Neuronal stem cell (in vitro differentiated cells): ENCODE data around the gene DNA2.
"Not testable (repeated sequence)": the region's sequence is repeated elsewhere in the genome, so short reads cannot be mapped to it uniquely, and the experiment has no call there.

Source experiments
- DNase-seq: peaks from one replicate; pipeline ENCODE4 v3.0.0-alpha.2; 2013; ENCODE audit warnings: low spot score
- H2AFZ ChIP-seq: one replicate; pipeline ENCODE4 v1.6.1; 2013; ENCODE audit warnings: mild to moderate bottlenecking, low read length, inconsistent platforms
- H2AK5ac ChIP-seq: 2 replicates; pipeline ENCODE4 v1.6.1; 2013; ENCODE audit warnings: low read depth, mild to moderate bottlenecking, inconsistent platforms, low read length, moderate library complexity, mixed read lengths
- H2BK120ac ChIP-seq: 2 replicates; pipeline ENCODE4 v1.6.1; 2013; ENCODE audit warnings: low read depth, mild to moderate bottlenecking, inconsistent platforms, low read length, moderate library complexity, mixed read lengths
- H2BK12ac ChIP-seq: one replicate; pipeline ENCODE4 v1.6.1; 2013; ENCODE audit warnings: low read length, inconsistent platforms
- H2BK15ac ChIP-seq: 2 replicates; pipeline ENCODE4 v1.6.1; 2013; ENCODE audit warnings: mild to moderate bottlenecking, low read length, inconsistent platforms, mixed read lengths
- H2BK5ac ChIP-seq: one replicate; pipeline ENCODE4 v1.6.1; 2013; ENCODE audit warnings: inconsistent platforms, mild to moderate bottlenecking, low read length, moderate library complexity
- H3K14ac ChIP-seq: one replicate; pipeline ENCODE4 v1.6.1; 2013; ENCODE audit warnings: low read length, inconsistent platforms
- H3K18ac ChIP-seq: 2 replicates; pipeline ENCODE4 v1.6.1; 2013; ENCODE audit warnings: low read length, inconsistent platforms
- H3K23ac ChIP-seq: 2 replicates; pipeline ENCODE4 v1.6.1; 2013; ENCODE audit warnings: low read depth, mild to moderate bottlenecking, mixed read lengths, low read length, inconsistent platforms; ENCODE audit not compliant: poor library complexity
- H3K27ac ChIP-seq: replicated peaks from 3 replicates; pipeline ENCODE4 v1.5.1; 2013; ENCODE audit warnings: low read length, inconsistent platforms
- H3K27me3 ChIP-seq, 3 experiments: 2 replicates each; pipeline ENCODE4 v1.6.1; 2013; ENCODE audit warnings: low read length in 3 of 3, mild to moderate bottlenecking in 2 of 3, inconsistent platforms in 1 of 3, low read depth in 1 of 3, mixed read lengths in 1 of 3, moderate library complexity in 1 of 3; ENCODE audit not compliant: control insufficient read depth in 3 of 3, insufficient read depth in 3 of 3
- H3K36me3 ChIP-seq, 2 donors: replicated peaks in 1 of 2; 2 replicates each; pipeline ENCODE4 v1.6.1; 2013; ENCODE audit warnings: low read length in 2 of 2; ENCODE audit not compliant: control insufficient read depth in 2 of 2, insufficient read depth in 2 of 2
- H3K4ac ChIP-seq: 2 replicates; pipeline ENCODE4 v1.6.1; 2013; ENCODE audit warnings: inconsistent platforms, mild to moderate bottlenecking, low read length, moderate library complexity
- H3K4me1 ChIP-seq, 2 donors: 1 replicate in 1 of 2; 2 replicates in 1 of 2; pipeline ENCODE4 v1.6.1; 2013; ENCODE audit warnings: low read length in 2 of 2, low read depth in 1 of 2; ENCODE audit not compliant: control insufficient read depth in 2 of 2, insufficient read depth in 1 of 2
- H3K4me2 ChIP-seq: one replicate; pipeline ENCODE4 v1.6.1; 2013; ENCODE audit warnings: mild to moderate bottlenecking, low read length, inconsistent platforms; ENCODE audit not compliant: insufficient read depth, poor library complexity, severe bottlenecking
- H3K4me3 ChIP-seq, 2 donors: 2 replicates each; pipeline ENCODE4 v1.5.1; 2013; ENCODE audit warnings: low read length in 2 of 2, mild to moderate bottlenecking in 2 of 2, inconsistent platforms in 1 of 2, moderate library complexity in 1 of 2
- H3K79me1 ChIP-seq: one replicate; pipeline ENCODE4 v1.6.1; 2013; ENCODE audit warnings: low read depth, mild to moderate bottlenecking, inconsistent platforms, low read length, moderate library complexity
- H3K9ac ChIP-seq: one replicate; pipeline ENCODE4 v1.6.1; 2013; ENCODE audit warnings: mild to moderate bottlenecking, low read depth, low read length, inconsistent platforms; ENCODE audit not compliant: poor library complexity
- H3K9me3 ChIP-seq, 2 donors: replicated peaks in 1 of 2; 2 replicates each; pipeline versions ENCODE3 to v1.6.1; 2013; ENCODE audit warnings: low read length in 2 of 2, mild to moderate bottlenecking in 2 of 2, inconsistent platforms in 1 of 2, low read depth in 1 of 2, mixed read lengths in 1 of 2, moderate library complexity in 1 of 2; ENCODE audit not compliant: control insufficient read depth in 2 of 2, insufficient read depth in 1 of 2
- H4K8ac ChIP-seq: one replicate; pipeline ENCODE4 v1.6.1; 2013; ENCODE audit warnings: low read depth, mild to moderate bottlenecking, inconsistent platforms, low read length, moderate library complexity
- H4K91ac ChIP-seq: one replicate; pipeline ENCODE4 v1.6.1; 2013; ENCODE audit warnings: low read length, low read depth, mild to moderate bottlenecking, inconsistent platforms; ENCODE audit not compliant: poor library complexity
- WGBS, 2 donors: extraction: QIAGEN DNeasy Blood & Tissue Kit; methylation state at CpG; one replicate each; pipeline ENCODE4 v1.1.7; 2013; ENCODE audit warnings: missing lambda C conversion rate in 2 of 2, mixed read lengths in 1 of 2; ENCODE audit not compliant: insufficient read length in 2 of 2, insufficient replicate concordance in 1 of 2; ENCODE audit errors: extremely low coverage in 2 of 2; 5-methylcytosine and 5-hydroxymethylcytosine counted together

The DNA2 gene

DNA sequence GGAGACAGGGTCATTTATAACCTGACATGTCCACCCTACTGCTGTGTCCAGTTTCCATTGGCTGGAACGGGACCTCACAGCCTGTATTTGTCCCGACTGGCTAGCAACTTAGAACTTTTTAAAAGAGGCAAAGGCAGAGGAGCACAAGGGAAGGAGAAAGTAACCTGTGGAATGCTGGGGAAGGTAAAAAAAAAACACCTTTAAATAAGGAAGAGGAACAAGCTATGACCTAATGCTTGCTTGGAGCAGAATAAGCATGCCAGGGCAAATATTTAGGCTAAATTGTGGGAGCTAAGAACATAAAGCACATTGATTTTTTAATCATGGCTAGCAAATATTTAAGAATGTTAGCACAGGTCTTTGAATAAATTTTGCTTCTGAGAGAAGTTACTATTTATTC is 44.4 kb upstream of the DNA2 start:
- H3K79me1 ChIP-seq, H2AFZ ChIP-seq, DNase-seq, H3K27ac ChIP-seq, H3K14ac ChIP-seq, H2BK120ac ChIP-seq, H3K23ac ChIP-seq, H3K36me3 ChIP-seq, H3K9ac ChIP-seq, H3K9me3 ChIP-seq, H4K8ac ChIP-seq, H3K4me1 ChIP-seq, H2BK5ac ChIP-seq, H3K18ac ChIP-seq, H2BK12ac ChIP-seq, H4K91ac ChIP-seq, H2AK5ac ChIP-seq, H3K4me3 ChIP-seq, H3K27me3 ChIP-seq, H3K4me2 ChIP-seq, H3K4ac ChIP-seq, H2BK15ac ChIP-seq: not testable (repeated sequence)
- no CpG with 5 or more reads among the region's 2 CpGs for WGBS, 2 donors

DNA sequence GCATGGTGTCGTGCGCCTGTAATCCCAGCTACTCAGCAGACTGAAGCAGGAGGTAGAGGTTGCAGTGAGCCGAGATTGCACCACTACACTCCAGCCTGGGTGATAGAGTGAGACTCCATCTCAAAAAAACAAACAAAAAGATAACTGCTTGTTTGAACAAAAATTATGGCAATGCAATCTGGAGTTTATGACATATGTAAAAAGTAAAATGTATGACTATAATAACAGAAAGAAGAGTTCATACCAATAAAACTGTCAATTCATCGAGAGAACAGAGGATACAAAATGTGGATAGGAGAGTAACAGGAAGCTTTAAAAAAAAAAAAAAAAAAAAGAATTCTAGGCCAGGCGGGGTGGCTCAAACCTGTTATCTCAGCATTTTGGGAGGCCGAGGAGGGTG is 36.3 kb upstream of the DNA2 start:
- no peak overlapping the region for H3K14ac ChIP-seq
- no peak overlapping the region for H3K23ac ChIP-seq
- no peak overlapping the region for H2BK15ac ChIP-seq
- H3K9me3 ChIP-seq: no peaks in the 10 kb centered on the region
- H2BK12ac ChIP-seq: no peak overlapping the region
- H2AK5ac ChIP-seq: no peak overlapping the region
- no peaks in the 10 kb centered on the region for H3K79me1 ChIP-seq
- H3K4me1 ChIP-seq: no peaks in the 10 kb centered on the region
- H2BK5ac ChIP-seq: no peak overlapping the region
- H3K4me2 ChIP-seq: no peak overlapping the region
- no peak overlapping the region for H3K18ac ChIP-seq
- no peak overlapping the region for H4K8ac ChIP-seq
- no peak overlapping the region for H3K9ac ChIP-seq
- H2BK120ac ChIP-seq: no peak overlapping the region
- H3K4ac ChIP-seq: no peak overlapping the region
- H3K4me3 ChIP-seq: no peak overlapping the region
- no CpG with 5 or more reads among the region's 6 CpGs for WGBS, 2 donors
- H2AFZ ChIP-seq: no peak overlapping the region
- H3K27me3 ChIP-seq: no peaks in the 10 kb centered on the region
- H3K36me3 ChIP-seq: no peaks in the 10 kb centered on the region
- DNase-seq: no peak
- no peak overlapping the region for H4K91ac ChIP-seq
- no peak overlapping the region for H3K27ac ChIP-seq

DNA sequence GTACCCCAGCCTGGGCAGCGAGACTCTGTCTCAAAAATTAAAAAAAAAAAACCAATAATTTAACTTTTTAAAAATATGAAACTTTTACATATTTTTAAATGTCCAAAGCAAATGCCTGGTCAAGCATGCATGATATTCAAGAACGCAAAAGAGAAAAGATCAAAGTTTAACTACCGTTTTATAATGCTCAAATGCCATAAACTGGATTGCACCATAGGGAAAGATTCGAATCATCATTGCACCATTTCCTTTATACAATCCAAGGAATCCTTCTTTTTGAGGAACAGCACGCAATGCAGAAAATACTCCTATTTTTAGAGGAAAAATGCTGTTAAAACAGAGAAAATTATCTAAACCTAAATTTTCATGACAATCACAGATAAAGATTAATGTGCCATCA is 34.6 kb upstream of the DNA2 start:
- Histone ChIP-seq H3K4me1 (no peaks in the 10 kb centered on the region), H3K9me3 (no peaks in the 10 kb centered on the region), H2BK15ac (no peak overlapping the region), H3K14ac (no peak overlapping the region), H2BK120ac (no peak overlapping the region), H3K27ac (no peak overlapping the region), H3K79me1 (no peaks in the 10 kb centered on the region), H2AK5ac (no peak overlapping the region), H2BK12ac (no peak overlapping the region), H3K36me3 (peaks cover 0 to 6% of the 10 kb centered on the region in 2 donors), H4K8ac (no peak overlapping the region), H3K4me2 (no peak overlapping the region), H3K27me3 (no peaks in the 10 kb centered on the region), H3K4me3 (no peak overlapping the region), H3K23ac (no peak overlapping the region), H3K9ac (no peak overlapping the region), H3K4ac (no peak overlapping the region), H2BK5ac (no peak overlapping the region), H3K18ac (no peak overlapping the region), H4K91ac (no peak overlapping the region), H2AFZ (no peak overlapping the region)
- no peak for DNase-seq
- WGBS, 2 donors: no CpG with 5 or more reads among the region's 5 CpGs

DNA sequence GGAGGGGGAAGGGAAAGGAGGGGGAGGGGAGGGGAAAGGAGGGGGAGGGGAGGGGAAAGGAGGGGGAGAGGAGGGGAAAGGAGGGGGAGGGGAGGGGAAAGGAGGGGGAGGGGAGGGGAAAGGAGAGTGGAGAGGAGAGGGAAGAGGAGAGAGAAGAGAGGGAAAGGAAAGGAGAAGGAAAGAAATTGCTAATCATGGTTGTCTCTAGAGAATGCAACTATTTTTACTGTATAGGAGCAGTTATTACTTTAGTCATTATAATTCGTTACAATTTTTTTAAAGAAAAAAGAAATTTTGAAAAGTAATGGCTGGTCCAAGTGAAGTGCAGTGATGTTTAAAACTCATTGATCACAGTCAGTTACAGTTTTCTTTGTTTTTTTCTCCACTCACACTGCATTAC is 31.1 kb upstream of the DNA2 start:
- Histone ChIP-seq H2BK120ac (no peak overlapping the region), H3K23ac (no peak overlapping the region), H4K91ac (no peak overlapping the region), H3K9me3 (no peaks in the 10 kb centered on the region), H3K4me1 (no peaks in the 10 kb centered on the region), H3K79me1 (peaks cover 2% of the 10 kb centered on the region), H3K14ac (no peak overlapping the region), H3K4me3 (no peak overlapping the region), H3K27ac (no peak overlapping the region), H4K8ac (no peak overlapping the region), H3K4ac (no peak overlapping the region), H3K9ac (no peak overlapping the region), H3K36me3 (peaks cover 1 to 28% of the 10 kb centered on the region in 2 donors), H2AK5ac (no peak overlapping the region), H3K27me3 (no peaks in the 10 kb centered on the region), H2BK12ac (no peak overlapping the region), H2BK5ac (no peak overlapping the region), H2AFZ (no peak overlapping the region), H3K18ac (no peak overlapping the region), H3K4me2 (no peak overlapping the region), H2BK15ac (no peak overlapping the region)
- no CpG with 5 or more reads among the region's 1 CpG for WGBS, 2 donors
- DNase-seq: no peak
